Esophagus squamous epithelium (tissue), 4 donors: Measurements from ENCODE around the gene NHERF2.

ENCODE experiments used
- CTCF ChIP-seq, 6 experiments: fragments of 450-650 bp in 4 of 6; fragments of 200-600 bp in 2 of 6; sonication (generic) in 2 of 6; IDR thresholded peaks; one replicate each; pipeline ENCODE4 v1.5.1; 2016 to 2019; ENCODE audit warnings: antibody characterized with exemption in 6 of 6, mild to moderate bottlenecking in 4 of 6, moderate library complexity in 4 of 6
- POLR2A ChIP-seq, 4 donors: fragments of 450-650 bp; IDR thresholded peaks; one replicate each; pipeline ENCODE4 v1.6.1; 2017; ENCODE audit warnings: antibody characterized with exemption in 4 of 4, mild to moderate bottlenecking in 4 of 4, moderate library complexity in 3 of 4

- no peak for TF ChIP-seq POLR2A (IDR thresholded peaks at IDR 0.05)
- TF ChIP-seq CTCF (IDR thresholded peaks at IDR 0.05): no peak
Observed at GRCh38 chr16:2075631-2076030, 48.9 kb downstream of the NHERF2 start.
